Measurements from ENCODE around the gene EXOC5. TPM values are rescaled to one million over a fixed set of nuclear protein-coding genes. Genes with fewer than 3 reads are reported as not detected.
A peak's percentile ranks its signal among the peaks of the same experiment; 100 is the strongest.

The EXOC5 gene
- total RNA-seq, 1 experiment from 2014 or later = 62.4 TPM

- no peaks in the 10 kb centered on the region for H3K36me3 Mint-ChIP-seq (ENCODE audit: insufficient read depth, unreplicated experiment)
- H3K4me1 Mint-ChIP-seq (ENCODE audit: low read depth, unreplicated experiment) = no peaks in the 10 kb centered on the region
- H3K4me3 Mint-ChIP-seq (ENCODE audit: low read depth, unreplicated experiment) = no peak overlapping the region
- no peak overlapping the region for H3K27ac Mint-ChIP-seq (ENCODE audit: unreplicated experiment)
- TF ChIP-seq, protein P1, sequence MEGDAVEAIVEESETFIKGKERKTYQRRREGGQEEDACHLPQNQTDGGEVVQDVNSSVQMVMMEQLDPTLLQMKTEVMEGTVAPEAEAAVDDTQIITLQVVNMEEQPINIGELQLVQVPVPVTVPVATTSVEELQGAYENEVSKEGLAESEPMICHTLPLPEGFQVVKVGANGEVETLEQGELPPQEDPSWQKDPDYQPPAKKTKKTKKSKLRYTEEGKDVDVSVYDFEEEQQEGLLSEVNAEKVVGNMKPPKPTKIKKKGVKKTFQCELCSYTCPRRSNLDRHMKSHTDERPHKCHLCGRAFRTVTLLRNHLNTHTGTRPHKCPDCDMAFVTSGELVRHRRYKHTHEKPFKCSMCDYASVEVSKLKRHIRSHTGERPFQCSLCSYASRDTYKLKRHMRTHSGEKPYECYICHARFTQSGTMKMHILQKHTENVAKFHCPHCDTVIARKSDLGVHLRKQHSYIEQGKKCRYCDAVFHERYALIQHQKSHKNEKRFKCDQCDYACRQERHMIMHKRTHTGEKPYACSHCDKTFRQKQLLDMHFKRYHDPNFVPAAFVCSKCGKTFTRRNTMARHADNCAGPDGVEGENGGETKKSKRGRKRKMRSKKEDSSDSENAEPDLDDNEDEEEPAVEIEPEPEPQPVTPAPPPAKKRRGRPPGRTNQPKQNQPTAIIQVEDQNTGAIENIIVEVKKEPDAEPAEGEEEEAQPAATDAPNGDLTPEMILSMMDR (IDR thresholded peaks at IDR 0.05; ENCODE audit: unreplicated experiment) = no peak
- intact Hi-C loops (cut with micrococcal nuclease; ENCODE audit: unreplicated experiment) = no loop called here
- no peak for DNase-seq
- H3K27me3 Mint-ChIP-seq (ENCODE audit: unreplicated experiment) = no peaks in the 10 kb centered on the region
- CTCF ChIA-PET = no interaction called here
- no TSS peak for BruUV-seq (replicated peaks)
- H3K9me3 Mint-ChIP-seq (ENCODE audit: low read depth, unreplicated experiment) = no peaks in the 10 kb centered on the region
Observed at GRCh38 chr14:57199921-57200320, 68.8 kb downstream of the EXOC5 start.

DNA sequence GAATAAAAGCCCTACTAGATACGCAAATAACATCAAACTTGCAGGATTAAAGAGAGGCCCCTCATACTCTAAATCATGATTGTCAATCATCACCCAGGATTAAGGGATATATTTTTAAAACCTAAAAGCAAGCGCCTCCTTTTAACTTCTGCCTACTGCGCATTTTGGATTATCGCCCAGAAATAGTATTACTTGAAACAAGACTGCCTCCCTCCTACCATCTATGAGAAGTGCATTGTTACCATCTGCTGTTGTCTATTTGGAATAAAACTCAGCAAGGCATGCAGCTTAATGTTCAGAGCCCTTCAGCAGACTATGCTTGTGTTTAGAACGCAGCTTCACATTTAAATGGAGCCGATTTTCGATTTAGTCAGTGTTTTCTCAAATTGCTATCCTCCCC, 79.6 kb downstream of the EXOC5 start:
- Mint-ChIP-seq H3K27me3 (ENCODE audit: unreplicated experiment) (peaks cover 51% of the 10 kb centered on the region), H3K27ac (ENCODE audit: unreplicated experiment) (no peak overlapping the region), H3K36me3 (ENCODE audit: insufficient read depth, unreplicated experiment) (no peaks in the 10 kb centered on the region), H3K4me1 (ENCODE audit: low read depth, unreplicated experiment) (no peaks in the 10 kb centered on the region), H3K4me3 (ENCODE audit: low read depth, unreplicated experiment) (no peak overlapping the region), H3K9me3 (ENCODE audit: low read depth, unreplicated experiment) (no peaks in the 10 kb centered on the region)
- TF ChIP-seq, protein P1 (IDR thresholded peaks at IDR 0.05; ENCODE audit: unreplicated experiment) = no peak
- intact Hi-C loops (cut with micrococcal nuclease; ENCODE audit: unreplicated experiment) = loop anchor here (5.0 to 10.0 kb wide), 2 partner anchors 604 to 697 kb away; no protein-coding TSS in a partner anchor
- CTCF ChIA-PET = no interaction called here
- no TSS peak for BruUV-seq (replicated peaks)
- DNase-seq = no peak

DNA sequence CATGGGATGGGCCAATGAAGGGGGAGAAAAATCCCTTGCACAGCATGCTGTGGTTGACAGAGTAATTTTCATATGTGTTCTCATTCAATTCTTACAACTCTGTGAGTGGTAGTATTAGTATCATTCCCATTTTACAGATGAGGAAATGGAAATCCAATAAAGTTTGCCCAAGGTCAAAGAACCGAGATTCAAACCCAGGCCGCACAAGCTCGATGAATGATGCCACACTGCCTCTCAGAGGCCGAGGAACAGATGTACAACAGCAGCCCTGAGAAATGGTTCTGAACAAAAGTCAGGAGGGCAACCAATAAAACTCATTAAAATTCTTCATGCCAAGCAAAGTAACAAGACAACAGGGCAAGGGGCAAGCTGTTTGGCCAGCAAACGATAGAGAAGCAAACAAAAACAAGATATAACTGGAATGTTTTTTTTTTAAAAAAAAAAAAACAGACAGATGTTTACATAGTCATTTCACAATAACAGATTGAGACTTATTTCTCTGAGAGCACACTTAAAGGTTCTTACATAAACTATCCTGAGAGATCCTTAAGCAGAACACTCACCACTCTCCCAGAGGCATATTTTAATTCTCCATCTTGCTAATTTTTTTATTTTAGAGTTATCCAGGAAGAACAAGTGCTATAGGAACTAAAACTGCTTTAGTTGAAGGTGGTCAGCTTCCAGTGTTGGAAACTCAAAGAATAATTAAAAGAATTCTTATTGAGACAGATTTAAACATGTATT, 85.8 kb downstream of the EXOC5 start:
- CTCF ChIA-PET = interaction anchor here (0.6 kb wide), 1 partner anchor 53 kb away, joined by 4 read pairs; no protein-coding TSS in a partner anchor
- H3K9me3 Mint-ChIP-seq (ENCODE audit: low read depth, unreplicated experiment) = no peaks in the 10 kb centered on the region
- intact Hi-C loops (cut with micrococcal nuclease; ENCODE audit: unreplicated experiment) = loop anchor here (2.0 to 10.0 kb wide), 2 partner anchors 522 to 598 kb away; no protein-coding TSS in a partner anchor
- peaks cover 86% of the 10 kb centered on the region for H3K27me3 Mint-ChIP-seq (ENCODE audit: unreplicated experiment)
- H3K36me3 Mint-ChIP-seq (ENCODE audit: insufficient read depth, unreplicated experiment) = no peaks in the 10 kb centered on the region
- TF ChIP-seq, protein P1 (IDR thresholded peaks at IDR 0.05; ENCODE audit: unreplicated experiment) = no peak
- no peak overlapping the region for H3K4me3 Mint-ChIP-seq (ENCODE audit: low read depth, unreplicated experiment)
- no peaks in the 10 kb centered on the region for H3K4me1 Mint-ChIP-seq (ENCODE audit: low read depth, unreplicated experiment)
- BruUV-seq (replicated peaks) = no TSS peak
- DNase-seq = peak; percentile 13
- no peak overlapping the region for H3K27ac Mint-ChIP-seq (ENCODE audit: unreplicated experiment)

DNA sequence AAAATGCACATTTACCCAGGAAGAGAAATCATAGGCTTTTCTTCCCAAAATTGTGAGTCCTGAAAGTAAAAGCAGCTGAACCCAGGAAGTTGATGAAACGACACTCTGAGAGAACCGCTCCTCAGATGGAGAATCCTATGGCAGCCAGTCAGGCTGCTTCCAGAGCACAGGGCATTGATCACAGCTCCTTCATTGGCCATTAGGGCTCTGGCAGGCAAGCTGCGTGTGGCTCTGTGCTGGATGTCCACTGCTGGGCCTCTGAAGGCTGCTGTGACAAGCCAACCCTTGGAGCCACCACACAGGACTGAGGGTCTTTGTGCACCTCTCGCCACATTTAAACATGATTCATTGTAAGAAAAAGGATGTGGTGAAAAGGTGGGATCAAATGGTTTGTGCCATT, 89.4 kb downstream of the EXOC5 start:
- Mint-ChIP-seq H3K4me3 (ENCODE audit: low read depth, unreplicated experiment) (no peak overlapping the region), H3K27me3 (ENCODE audit: unreplicated experiment) (peaks cover 76% of the 10 kb centered on the region), H3K4me1 (ENCODE audit: low read depth, unreplicated experiment) (no peaks in the 10 kb centered on the region), H3K36me3 (ENCODE audit: insufficient read depth, unreplicated experiment) (no peaks in the 10 kb centered on the region), H3K27ac (ENCODE audit: unreplicated experiment) (no peak overlapping the region), H3K9me3 (ENCODE audit: low read depth, unreplicated experiment) (no peaks in the 10 kb centered on the region)
- DNase-seq = no peak
- CTCF ChIA-PET = no interaction called here
- intact Hi-C loops (cut with micrococcal nuclease; ENCODE audit: unreplicated experiment) = no loop called here
- no TSS peak for BruUV-seq (replicated peaks)
- TF ChIP-seq, protein P1 (IDR thresholded peaks at IDR 0.05; ENCODE audit: unreplicated experiment) = no peak
